SJSA1 (cell line): ENCODE data around the gene ADAMTSL2. TPM values are rescaled to one million over a fixed set of nuclear protein-coding genes. Genes with fewer than 3 reads are reported as not detected.

Experiments
- DNase-seq, 2 experiments: peaks; one replicate each; pipeline ENCODE4 v3.0.0-alpha.2; 2015 to 2020; ENCODE audit warnings: low spot score in 2 of 2, low read depth in 1 of 2
- H3K27ac ChIP-seq: fragments of 250-450 bp; sonication (Bioruptor Pico); 2 replicates; pipeline ENCODE4 v1.5.1; 2020; ENCODE audit warnings: mild to moderate bottlenecking, moderate library complexity
- H3K27me3 ChIP-seq: fragments of 250-450 bp; sonication (Bioruptor Pico); replicated peaks from 2 replicates; pipeline ENCODE4 v1.5.1; 2020; ENCODE audit warnings: mild to moderate bottlenecking, moderate library complexity
- H3K36me3 ChIP-seq: fragments of 250-450 bp; sonication (Bioruptor Pico); 2 replicates; pipeline ENCODE4 v1.5.1; 2020; ENCODE audit warnings: mild to moderate bottlenecking
- H3K4me1 ChIP-seq: fragments of 250-450 bp; sonication (Bioruptor Pico); replicated peaks from 2 replicates; pipeline ENCODE4 v1.6.1; 2021; ENCODE audit warnings: mild to moderate bottlenecking
- H3K4me3 ChIP-seq: fragments of 250-450 bp; sonication (Bioruptor Pico); 2 replicates; pipeline ENCODE4 v1.5.1; 2020; ENCODE audit warnings: mild to moderate bottlenecking
- H3K9me3 ChIP-seq: fragments of 250-450 bp; sonication (Bioruptor Pico); replicated peaks from 2 replicates; pipeline ENCODE4 v1.5.1; 2020; ENCODE audit warnings: mild to moderate bottlenecking
- total RNA-seq: library from RNA; depleted of rRNA; stranded (reverse); fragments of >200 nt; shearing (Covaris generic); gene quantifications from 2 replicates; pipeline ENCODE4 v1.2.3, GENCODE V29; 2014

ADAMTSL2 gene
- total RNA-seq, 1 experiment from 2014 or later = not detected

- DNase-seq = no peak
- no peak overlapping the region for H3K4me3 ChIP-seq
These were observed 25.1 kb upstream of the ADAMTSL2 start for GRCh38 chr9:133509179-133510083.

GRCh38 chr9:133510926-133511505, 23.5 kb upstream of the ADAMTSL2 start:
- Histone ChIP-seq H3K9me3 (no peaks in the 10 kb centered on the region), H3K36me3 (no peaks in the 10 kb centered on the region), H3K27ac (no peak overlapping the region), H3K4me1 (peaks cover 23% of the 10 kb centered on the region), H3K27me3 (no peaks in the 10 kb centered on the region; the same call in 1 of the 2 replicates), H3K4me3 (no peak overlapping the region)
- no peak for DNase-seq

More at GRCh38 chr9:133509179-133510083, 25.1 kb upstream of the ADAMTSL2 start:
- no peaks in the 10 kb centered on the region for H3K36me3 ChIP-seq
- H3K9me3 ChIP-seq = no peaks in the 10 kb centered on the region
- no peak overlapping the region for H3K27ac ChIP-seq
- peaks cover 25% of the 10 kb centered on the region for H3K4me1 ChIP-seq
- H3K27me3 ChIP-seq = no peaks in the 10 kb centered on the region; the same call in 1 of the 2 replicates

DNA sequence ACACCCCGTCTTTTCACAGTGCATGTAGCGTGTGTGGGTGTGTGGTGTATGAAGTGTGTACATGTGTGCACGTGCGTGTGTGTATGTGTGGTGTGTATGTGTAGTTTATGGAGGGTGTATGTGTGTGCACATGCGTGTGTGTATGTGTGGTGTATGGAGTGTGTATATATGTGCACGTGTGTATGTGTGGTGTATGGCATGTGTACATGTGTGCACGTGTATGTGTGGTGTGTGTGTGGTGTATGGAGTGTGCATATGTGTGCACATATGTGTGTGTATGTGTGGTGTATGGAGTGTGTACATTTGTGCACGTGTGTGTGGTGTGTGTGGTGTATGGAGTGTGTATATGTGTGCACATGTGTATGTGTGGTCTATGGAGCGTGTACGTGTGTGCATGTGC, 22.9 kb upstream of the ADAMTSL2 start:
- H3K4me1 ChIP-seq = peaks cover 19% of the 10 kb centered on the region
- H3K27ac ChIP-seq = no peak overlapping the region
- no peaks in the 10 kb centered on the region for H3K36me3 ChIP-seq
- H3K4me3 ChIP-seq = no peak overlapping the region
- no peaks in the 10 kb centered on the region for H3K9me3 ChIP-seq
- no peak for DNase-seq
- H3K27me3 ChIP-seq = no peaks in the 10 kb centered on the region; the same call in 1 of the 2 replicates

DNA sequence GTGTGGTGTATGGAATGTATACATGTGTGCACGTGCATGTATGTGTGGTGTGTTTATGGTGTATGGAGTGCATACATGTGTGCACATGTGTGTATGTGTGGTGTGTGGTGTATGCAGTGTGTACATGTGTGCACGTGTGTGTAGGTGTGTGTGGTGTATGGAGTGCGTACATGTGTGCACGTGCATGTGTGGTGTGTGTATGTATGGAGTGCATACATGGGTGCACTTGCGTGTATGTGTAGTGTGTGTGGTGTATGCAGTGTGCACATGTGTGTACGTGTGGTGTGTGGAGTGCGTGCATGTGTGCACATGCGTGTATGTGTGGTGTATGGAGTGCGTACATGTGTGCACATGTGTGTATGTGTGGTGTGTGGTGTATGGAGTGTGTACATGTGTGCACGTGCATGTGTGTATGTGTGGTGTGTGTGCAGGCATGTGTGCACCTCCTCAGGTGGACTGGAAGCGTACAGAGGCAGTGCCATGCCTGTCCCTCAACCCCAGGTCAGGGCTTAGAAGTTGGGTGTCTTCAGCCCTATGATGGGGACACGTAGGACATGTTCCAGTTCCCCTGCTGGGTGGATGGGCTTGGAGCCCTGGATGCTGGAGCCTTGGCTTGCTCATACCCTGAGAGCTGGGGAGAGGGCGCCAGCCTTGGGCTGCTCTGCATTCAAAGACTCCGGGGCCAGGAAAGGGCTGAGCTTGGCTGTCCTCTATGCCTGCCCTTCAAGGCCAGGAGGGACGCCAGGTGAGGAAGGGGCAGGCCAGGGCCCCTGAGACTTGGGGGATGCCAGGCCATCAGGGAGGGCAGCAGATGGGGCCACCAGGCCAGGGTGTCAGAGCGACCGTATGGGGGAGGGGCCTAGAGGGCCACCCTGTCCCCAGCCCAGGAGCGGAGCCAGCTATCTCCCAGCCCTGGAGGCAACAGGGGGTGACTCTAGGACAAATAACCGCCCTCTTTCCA, 22.0 kb upstream of the ADAMTSL2 start:
- Histone ChIP-seq H3K4me3 (no peak overlapping the region), H3K9me3 (no peaks in the 10 kb centered on the region), H3K36me3 (no peaks in the 10 kb centered on the region), H3K27ac (no peak overlapping the region), H3K4me1 (peaks cover 12% of the 10 kb centered on the region), H3K27me3 (no peaks in the 10 kb centered on the region; the same call in 1 of the 2 replicates)
- no peak for DNase-seq

- Histone ChIP-seq H3K27me3 (no peaks in the 10 kb centered on the region; the same call in 1 of the 2 replicates), H3K27ac (no peak overlapping the region), H3K4me1 (peaks cover 12% of the 10 kb centered on the region), H3K36me3 (no peaks in the 10 kb centered on the region), H3K4me3 (no peak overlapping the region), H3K9me3 (no peaks in the 10 kb centered on the region)
- DNase-seq = no peak
These were observed 21.0 kb upstream of the ADAMTSL2 start for GRCh38 chr9:133513214-133514100.

DNA sequence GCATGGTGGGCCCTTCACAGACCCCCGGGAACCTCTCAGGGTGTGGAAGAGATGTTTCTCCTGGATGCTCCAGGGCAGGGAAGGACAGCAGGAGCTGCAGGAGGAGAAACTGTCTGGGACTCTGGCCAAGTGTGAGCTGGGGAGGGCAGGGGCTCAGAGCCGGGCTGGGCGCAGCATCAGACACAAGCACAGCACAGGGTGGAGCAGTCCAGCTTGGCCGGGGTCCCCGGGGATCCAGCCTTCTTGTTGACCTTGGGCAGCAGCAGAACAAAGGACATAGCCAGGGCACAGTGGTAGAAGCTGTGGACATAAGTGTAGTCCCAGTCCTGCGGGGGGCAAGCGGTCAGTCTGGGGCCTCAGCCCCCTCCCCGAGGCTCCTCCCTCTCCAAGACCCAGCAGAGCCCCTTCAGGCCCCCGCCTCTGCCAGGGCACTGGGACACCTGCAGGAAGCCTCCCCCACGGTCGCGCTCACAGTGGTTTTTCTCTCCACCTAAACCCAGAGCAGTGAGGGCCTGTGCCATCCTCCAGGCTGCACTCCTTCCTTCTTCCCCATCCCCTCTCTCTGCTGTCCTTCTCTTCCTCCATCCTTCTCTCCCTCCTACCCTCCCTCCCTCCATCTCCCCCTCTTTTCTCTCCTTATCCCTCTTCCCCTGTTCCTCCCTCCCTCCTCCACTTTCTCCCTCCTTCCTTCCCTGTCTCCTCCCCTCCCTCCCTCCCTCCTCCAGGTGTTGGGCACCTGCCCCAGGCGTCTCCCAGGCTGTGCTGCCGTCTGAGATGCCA, 19.9 kb upstream of the ADAMTSL2 start:
- H3K27ac ChIP-seq = no peak overlapping the region
- no peaks in the 10 kb centered on the region for H3K36me3 ChIP-seq
- no peak overlapping the region for H3K4me3 ChIP-seq
- H3K9me3 ChIP-seq = no peaks in the 10 kb centered on the region
- H3K27me3 ChIP-seq = no peaks in the 10 kb centered on the region; the same call in 1 of the 2 replicates
- H3K4me1 ChIP-seq = peaks cover 5% of the 10 kb centered on the region
- no peak for DNase-seq

DNA sequence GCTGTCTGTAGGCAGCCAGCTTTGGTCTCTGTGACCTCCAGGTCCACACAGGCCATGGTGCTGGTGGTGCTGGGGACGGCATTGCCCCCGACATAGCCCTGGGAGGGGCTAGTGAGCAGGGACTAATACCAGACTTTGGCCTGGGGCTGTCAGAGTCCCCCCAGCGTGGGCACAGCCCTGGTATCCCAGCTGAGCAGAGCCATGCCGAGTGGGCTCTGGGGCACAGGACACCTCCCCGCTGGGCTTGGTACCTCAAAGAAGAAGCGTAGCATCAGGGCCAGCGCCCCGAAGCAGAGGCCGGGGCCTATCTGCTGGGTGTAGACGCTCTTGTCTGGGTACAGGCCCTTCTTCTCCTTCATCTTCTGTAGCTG, 19.3 kb upstream of the ADAMTSL2 start:
- H3K4me1 ChIP-seq = no peaks in the 10 kb centered on the region
- H3K36me3 ChIP-seq = no peaks in the 10 kb centered on the region
- no peak for DNase-seq
- no peaks in the 10 kb centered on the region for H3K9me3 ChIP-seq
- no peak overlapping the region for H3K27ac ChIP-seq
- no peak overlapping the region for H3K4me3 ChIP-seq
- H3K27me3 ChIP-seq = no peaks in the 10 kb centered on the region

DNA sequence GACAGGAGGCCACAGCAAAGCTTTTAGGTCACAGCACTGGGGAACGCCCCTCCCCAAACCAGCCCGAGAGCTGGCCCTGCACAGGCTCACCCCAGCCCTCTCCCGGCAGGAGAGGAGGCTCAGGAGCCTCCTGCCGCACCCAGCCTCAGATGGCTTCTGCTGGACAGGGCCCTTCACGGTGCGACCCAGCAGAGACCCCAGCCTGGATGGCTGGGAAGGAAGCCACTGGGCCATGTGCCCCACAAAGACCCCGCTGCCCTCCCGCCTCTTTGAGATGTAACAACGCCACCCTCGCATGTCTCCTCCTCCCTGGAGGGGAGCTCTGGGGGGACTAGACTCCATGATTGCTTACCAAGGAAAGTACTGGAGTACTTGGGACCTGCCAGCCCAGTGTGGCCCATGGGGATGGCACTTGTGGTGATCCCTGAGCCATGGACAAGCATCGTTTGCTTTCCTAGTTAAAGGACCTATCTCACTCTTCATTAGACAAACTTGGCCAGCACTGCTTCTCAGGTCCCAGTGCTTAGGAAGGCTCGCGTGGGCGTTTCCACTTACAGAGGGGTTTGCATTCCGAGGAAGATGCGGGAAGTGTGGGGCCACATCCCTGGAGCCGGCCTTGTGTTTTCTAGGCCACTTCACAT, 18.8 kb upstream of the ADAMTSL2 start:
- Histone ChIP-seq H3K4me1 (no peaks in the 10 kb centered on the region), H3K27me3 (no peaks in the 10 kb centered on the region), H3K36me3 (no peaks in the 10 kb centered on the region), H3K9me3 (no peaks in the 10 kb centered on the region), H3K27ac (no peak overlapping the region), H3K4me3 (no peak overlapping the region)
- no peak for DNase-seq

GRCh38 chr9:133516256-133516960, 18.1 kb upstream of the ADAMTSL2 start:
- Histone ChIP-seq H3K4me3 (no peak overlapping the region), H3K27ac (no peak overlapping the region), H3K4me1 (no peaks in the 10 kb centered on the region), H3K36me3 (no peaks in the 10 kb centered on the region), H3K27me3 (no peaks in the 10 kb centered on the region), H3K9me3 (no peaks in the 10 kb centered on the region)
- DNase-seq = no peak

GRCh38 chr9:133516961-133517350, 17.5 kb upstream of the ADAMTSL2 start:
- no peak overlapping the region for H3K27ac ChIP-seq
- H3K9me3 ChIP-seq = no peaks in the 10 kb centered on the region
- no peak overlapping the region for H3K4me3 ChIP-seq
- no peaks in the 10 kb centered on the region for H3K4me1 ChIP-seq
- no peaks in the 10 kb centered on the region for H3K27me3 ChIP-seq
- DNase-seq = no peak
- no peaks in the 10 kb centered on the region for H3K36me3 ChIP-seq

GRCh38 chr9:133517711-133518110, 16.8 kb upstream of the ADAMTSL2 start:
- no peak overlapping the region for H3K27ac ChIP-seq
- H3K4me1 ChIP-seq = no peaks in the 10 kb centered on the region
- no peak for DNase-seq
- no peaks in the 10 kb centered on the region for H3K27me3 ChIP-seq
- no peaks in the 10 kb centered on the region for H3K9me3 ChIP-seq
- no peak overlapping the region for H3K4me3 ChIP-seq
- no peaks in the 10 kb centered on the region for H3K36me3 ChIP-seq
